ENCODE results near the gene ATAD3A.

DNA sequence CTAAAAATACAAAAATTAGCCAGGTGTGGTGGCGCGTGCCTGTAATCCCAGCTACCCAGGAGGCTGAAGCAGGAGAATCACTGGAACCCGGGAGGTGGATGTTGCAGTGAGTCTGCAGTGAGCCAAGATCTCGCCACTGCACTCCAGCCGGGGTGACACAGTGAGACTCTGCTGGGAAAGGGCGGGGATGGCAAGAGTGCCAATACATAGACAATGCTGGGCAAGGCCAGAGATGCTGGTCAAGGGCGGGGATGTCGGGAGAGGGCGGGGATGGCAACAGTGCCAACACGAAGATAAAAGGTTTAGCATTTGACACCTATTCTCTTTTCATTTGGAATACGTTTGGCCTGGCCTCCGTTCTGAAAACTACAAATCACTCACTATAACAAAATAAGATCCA lies 51.7 kb downstream of the ATAD3A start:
- TF ChIP-seq, protein P1, sequence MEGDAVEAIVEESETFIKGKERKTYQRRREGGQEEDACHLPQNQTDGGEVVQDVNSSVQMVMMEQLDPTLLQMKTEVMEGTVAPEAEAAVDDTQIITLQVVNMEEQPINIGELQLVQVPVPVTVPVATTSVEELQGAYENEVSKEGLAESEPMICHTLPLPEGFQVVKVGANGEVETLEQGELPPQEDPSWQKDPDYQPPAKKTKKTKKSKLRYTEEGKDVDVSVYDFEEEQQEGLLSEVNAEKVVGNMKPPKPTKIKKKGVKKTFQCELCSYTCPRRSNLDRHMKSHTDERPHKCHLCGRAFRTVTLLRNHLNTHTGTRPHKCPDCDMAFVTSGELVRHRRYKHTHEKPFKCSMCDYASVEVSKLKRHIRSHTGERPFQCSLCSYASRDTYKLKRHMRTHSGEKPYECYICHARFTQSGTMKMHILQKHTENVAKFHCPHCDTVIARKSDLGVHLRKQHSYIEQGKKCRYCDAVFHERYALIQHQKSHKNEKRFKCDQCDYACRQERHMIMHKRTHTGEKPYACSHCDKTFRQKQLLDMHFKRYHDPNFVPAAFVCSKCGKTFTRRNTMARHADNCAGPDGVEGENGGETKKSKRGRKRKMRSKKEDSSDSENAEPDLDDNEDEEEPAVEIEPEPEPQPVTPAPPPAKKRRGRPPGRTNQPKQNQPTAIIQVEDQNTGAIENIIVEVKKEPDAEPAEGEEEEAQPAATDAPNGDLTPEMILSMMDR (IDR thresholded peaks at IDR 0.05), result no peak
- no peak for TF ChIP-seq EP300 (IDR thresholded peaks at IDR 0.05)
- no peak for TF ChIP-seq POLR2AphosphoS5 (IDR thresholded peaks at IDR 0.05)
- TF ChIP-seq POLR2A (IDR thresholded peaks at IDR 0.05; ENCODE audit: low read depth), result no peak

Measured in esophagus muscularis mucosa (tissue), 4 donors.